BE2C (cell line): Measurements from ENCODE around the gene LSAMP.
A peak's percentile ranks its signal among the peaks of the same experiment; 100 is the strongest.

Experiments
- DNase-seq: peaks from one replicate; pipeline ENCODE4 v3.0.0-alpha.2; 2020
- H3K27me3 ChIP-seq: fragments of 250-450 bp; sonication (Bioruptor Pico); 2 replicates; pipeline ENCODE4 v1.5.1; 2020; ENCODE audit warnings: mild to moderate bottlenecking
- H3K36me3 ChIP-seq: fragments of 250-450 bp; sonication (Bioruptor Pico); 2 replicates; pipeline ENCODE4 v1.5.1; 2020; ENCODE audit warnings: mild to moderate bottlenecking
- H3K4me1 ChIP-seq: fragments of 250-450 bp; sonication (Bioruptor Pico); 2 replicates; pipeline ENCODE4 v1.5.1; 2020
- H3K4me3 ChIP-seq: 2 replicates; pipeline ENCODE4 v1.5.1; 2011; ENCODE audit warnings: low read depth, low read length
- H3K9me3 ChIP-seq: fragments of 250-450 bp; sonication (Bioruptor Pico); 2 replicates; pipeline ENCODE4 v1.5.1; 2020
- TF ChIP-seq, protein P1 (sequence below): IDR thresholded peaks from 2 replicates; pipeline ENCODE4 v1.5.1; 2012; ENCODE audit warnings: mild to moderate bottlenecking, low read depth, low read length

The LSAMP gene

GRCh38 chr3:115947325-115947724, 498.0 kb downstream of the LSAMP start:
- Histone ChIP-seq H3K9me3 (no peaks in the 10 kb centered on the region), H3K4me3 (no peak overlapping the region), H3K27me3 (no peaks in the 10 kb centered on the region), H3K36me3 (no peaks in the 10 kb centered on the region), H3K4me1 (peaks cover 4% of the 10 kb centered on the region)
- TF ChIP-seq, protein P1, sequence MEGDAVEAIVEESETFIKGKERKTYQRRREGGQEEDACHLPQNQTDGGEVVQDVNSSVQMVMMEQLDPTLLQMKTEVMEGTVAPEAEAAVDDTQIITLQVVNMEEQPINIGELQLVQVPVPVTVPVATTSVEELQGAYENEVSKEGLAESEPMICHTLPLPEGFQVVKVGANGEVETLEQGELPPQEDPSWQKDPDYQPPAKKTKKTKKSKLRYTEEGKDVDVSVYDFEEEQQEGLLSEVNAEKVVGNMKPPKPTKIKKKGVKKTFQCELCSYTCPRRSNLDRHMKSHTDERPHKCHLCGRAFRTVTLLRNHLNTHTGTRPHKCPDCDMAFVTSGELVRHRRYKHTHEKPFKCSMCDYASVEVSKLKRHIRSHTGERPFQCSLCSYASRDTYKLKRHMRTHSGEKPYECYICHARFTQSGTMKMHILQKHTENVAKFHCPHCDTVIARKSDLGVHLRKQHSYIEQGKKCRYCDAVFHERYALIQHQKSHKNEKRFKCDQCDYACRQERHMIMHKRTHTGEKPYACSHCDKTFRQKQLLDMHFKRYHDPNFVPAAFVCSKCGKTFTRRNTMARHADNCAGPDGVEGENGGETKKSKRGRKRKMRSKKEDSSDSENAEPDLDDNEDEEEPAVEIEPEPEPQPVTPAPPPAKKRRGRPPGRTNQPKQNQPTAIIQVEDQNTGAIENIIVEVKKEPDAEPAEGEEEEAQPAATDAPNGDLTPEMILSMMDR, result no peak
- no peak for DNase-seq

GRCh38 chr3:115943579-115943978, 501.7 kb downstream of the LSAMP start:
- no peaks in the 10 kb centered on the region for H3K9me3 ChIP-seq
- DNase-seq, result no peak
- TF ChIP-seq, protein P1, result no peak

GRCh38 chr3:115937054-115937453, 508.2 kb downstream of the LSAMP start:
- Histone ChIP-seq H3K27me3 (no peaks in the 10 kb centered on the region), H3K4me1 (no peaks in the 10 kb centered on the region; the same call in none of the 2 replicates), H3K4me3 (no peak overlapping the region), H3K9me3 (no peaks in the 10 kb centered on the region), H3K36me3 (no peaks in the 10 kb centered on the region)
- DNase-seq, result no peak
- TF ChIP-seq, protein P1, result peak; percentile 62

More at GRCh38 chr3:115943579-115943978, 501.7 kb downstream of the LSAMP start:
- H3K4me1 ChIP-seq, result peaks cover 7% of the 10 kb centered on the region
- H3K27me3 ChIP-seq, result no peaks in the 10 kb centered on the region
- H3K4me3 ChIP-seq, result no peak overlapping the region
- H3K36me3 ChIP-seq, result no peaks in the 10 kb centered on the region

DNA sequence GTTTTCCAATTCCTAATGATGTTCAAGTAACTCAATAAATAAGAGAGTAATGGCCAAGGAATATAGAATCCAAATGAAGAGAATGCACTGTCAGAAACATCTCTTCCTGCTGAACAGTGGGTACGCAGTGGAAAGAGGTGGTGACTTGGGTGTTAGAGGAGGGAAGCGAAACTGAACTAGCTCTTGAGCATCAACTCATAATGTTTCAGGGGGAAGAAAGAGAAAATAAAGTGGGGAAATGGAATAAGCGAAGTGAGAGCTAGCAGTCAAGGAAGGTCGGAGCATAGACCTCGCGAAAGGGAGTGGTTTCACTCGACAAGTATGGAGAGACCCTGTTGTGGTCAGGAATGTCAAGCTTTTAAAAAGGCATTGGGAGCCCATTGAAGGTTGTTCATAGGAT, 512.5 kb downstream of the LSAMP start:
- no peaks in the 10 kb centered on the region for H3K36me3 ChIP-seq
- no peaks in the 10 kb centered on the region for H3K4me1 ChIP-seq
- no peak overlapping the region for H3K4me3 ChIP-seq
- TF ChIP-seq, protein P1, result no peak
- DNase-seq, result no peak
- no peaks in the 10 kb centered on the region for H3K9me3 ChIP-seq
- no peaks in the 10 kb centered on the region for H3K27me3 ChIP-seq

DNA sequence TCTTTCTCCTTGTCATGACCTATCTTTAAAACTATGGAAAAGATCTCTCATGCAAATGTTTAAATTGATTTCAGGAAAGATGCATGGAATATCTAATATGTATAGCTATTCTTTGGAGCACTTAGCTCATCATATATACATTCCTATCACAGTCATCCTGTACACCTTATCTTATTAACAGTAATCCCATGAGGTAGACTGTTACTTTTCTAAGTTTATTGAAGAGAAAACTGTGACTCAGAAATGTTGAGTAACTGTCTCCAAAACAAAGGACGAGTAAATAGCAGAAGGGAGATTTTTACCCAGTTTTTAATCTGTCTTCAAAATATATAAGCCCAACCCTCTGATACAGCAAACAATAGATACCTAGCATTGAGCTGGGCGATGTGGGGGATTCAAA, 513.7 kb downstream of the LSAMP start:
- Histone ChIP-seq H3K36me3 (no peaks in the 10 kb centered on the region), H3K27me3 (no peaks in the 10 kb centered on the region), H3K4me1 (no peaks in the 10 kb centered on the region), H3K9me3 (no peaks in the 10 kb centered on the region), H3K4me3 (no peak overlapping the region)
- TF ChIP-seq, protein P1, result no peak
- no peak for DNase-seq

- Histone ChIP-seq H3K4me1 (no peaks in the 10 kb centered on the region), H3K36me3 (no peaks in the 10 kb centered on the region), H3K27me3 (no peaks in the 10 kb centered on the region), H3K4me3 (no peak overlapping the region), H3K9me3 (no peaks in the 10 kb centered on the region)
- TF ChIP-seq, protein P1, result no peak
- no peak for DNase-seq
Measured at GRCh38 chr3:115930922-115931321, 514.4 kb downstream of the LSAMP start.
